ENCODE measurements around the gene UBAC1.
"Not testable (repeated sequence)": the region's sequence is repeated elsewhere in the genome, so short reads cannot be mapped to it uniquely, and the experiment has no call there.

Gene UBAC1

DNA sequence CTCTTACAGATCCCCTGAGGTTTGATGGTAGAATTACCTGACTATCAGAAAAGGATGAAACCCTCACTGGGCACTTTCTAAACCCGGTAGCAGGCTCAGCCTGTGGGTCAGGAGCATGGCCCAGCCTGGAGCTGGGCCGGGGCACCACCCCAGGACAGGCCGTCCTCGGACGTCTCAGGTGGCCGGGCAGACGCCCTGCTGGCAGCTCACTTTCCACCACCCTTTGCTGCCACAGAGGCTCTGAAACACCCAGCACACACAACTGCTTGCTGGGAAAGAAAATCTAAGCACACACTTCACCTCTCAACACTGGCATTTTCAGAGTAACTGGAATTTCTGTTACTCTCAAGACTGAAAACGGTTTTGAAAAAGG, 4.4 kb downstream of the UBAC1 start:
- DNase-seq, result no peak

DNA sequence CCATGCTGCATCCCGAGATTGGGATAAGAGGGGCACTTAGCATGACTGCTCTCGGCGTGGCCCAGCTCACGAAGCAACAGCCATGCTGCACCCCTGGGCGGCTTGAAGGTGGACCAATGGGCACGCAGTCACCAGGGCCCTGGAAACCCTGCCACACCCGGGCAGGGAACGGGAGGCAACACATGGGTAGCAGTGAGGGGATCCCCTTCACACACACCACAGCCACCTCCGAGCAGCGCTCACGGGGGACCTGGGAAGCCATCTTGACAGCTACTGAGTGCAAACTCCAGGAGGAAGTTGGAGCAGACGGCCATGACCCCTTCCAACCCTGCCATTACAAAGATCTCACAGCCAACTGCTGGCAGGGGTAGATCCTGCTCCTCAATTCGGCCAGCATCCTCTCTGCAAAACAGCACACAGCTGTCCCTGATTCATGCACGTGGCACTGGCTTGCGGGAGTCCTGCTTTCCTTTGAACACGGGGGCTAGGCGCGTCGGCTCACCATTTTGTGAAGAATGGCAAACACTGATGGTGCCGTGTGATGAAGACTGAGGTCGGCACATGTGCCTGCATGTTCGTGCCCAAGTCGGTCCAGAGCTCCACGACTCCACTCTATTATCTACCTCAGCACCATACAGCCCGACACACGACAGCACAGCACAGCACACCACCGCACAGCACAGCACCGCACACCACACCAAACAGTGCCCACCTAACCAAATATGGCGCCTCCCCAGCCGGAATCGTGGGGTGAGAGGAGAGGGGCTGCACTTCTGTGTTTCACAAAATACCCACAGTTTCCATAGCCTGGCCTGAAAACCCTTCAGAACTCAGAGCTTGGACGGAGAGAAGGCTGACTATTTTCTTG, 5.0 kb downstream of the UBAC1 start:
- DNase-seq, result no peak

DNA sequence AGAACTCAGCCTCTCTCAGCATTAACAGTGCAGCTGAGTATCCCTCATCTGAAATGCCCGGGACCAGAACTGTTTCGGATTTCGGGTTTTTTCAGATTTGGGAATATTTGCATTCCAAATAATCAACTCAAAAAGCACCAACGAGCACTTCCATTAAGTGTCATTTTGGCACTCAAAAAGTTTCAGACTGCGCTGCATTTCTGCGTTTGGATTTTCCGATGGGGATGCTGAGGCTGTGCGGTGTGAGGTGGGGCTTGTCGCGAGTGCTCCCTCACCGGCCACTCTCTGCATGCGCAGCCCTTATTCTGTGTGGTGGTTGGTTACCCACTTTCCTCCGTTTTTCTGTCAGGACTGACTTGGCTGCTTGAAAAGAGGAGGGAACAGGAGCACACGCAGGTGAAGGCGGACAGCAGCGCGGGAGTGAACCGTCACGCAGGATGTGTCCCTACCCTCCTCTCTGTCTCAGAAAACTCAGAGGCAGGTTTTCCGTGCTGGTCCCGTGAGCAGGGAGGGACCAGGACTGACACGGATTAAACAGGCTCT, 8.4 kb downstream of the UBAC1 start:
- no peak for DNase-seq

DNA sequence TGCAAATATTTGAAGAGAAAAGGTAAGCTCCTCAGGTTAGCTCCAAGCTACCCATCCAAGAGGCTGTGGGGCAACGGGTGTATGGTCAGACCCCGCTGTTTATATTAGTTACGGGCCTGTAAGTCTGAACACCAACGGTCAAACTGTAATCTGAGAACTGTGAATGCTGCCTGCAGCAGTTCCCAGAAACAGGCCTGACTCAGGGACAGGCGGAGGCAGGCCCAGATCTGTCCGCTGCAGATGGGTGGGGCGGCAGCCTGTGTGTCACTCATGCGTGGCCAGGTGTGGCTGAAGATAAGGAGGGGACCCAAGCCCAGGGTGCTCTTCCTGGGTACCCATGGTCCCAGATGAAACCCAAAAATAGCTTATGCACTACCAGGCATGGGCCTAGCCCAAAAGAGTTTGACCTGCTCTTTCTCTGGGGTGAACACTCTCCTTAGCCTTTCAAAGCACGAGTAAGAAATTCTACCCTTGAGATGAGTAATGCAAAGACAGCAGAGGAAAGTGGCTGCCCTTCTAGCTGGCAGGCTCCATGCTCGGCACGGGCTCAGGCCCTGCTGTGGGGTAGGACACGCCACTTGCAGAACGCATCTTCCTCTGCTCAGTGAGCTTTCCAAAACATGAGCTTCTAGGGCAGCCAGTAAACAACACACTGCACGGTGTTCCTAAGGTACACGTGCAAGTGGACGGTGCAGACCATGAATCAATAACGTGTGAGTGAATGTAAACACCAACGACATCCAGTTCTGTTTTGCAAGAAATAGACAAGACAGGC, 9.1 kb downstream of the UBAC1 start:
- peak; percentile 75 for DNase-seq

DNA sequence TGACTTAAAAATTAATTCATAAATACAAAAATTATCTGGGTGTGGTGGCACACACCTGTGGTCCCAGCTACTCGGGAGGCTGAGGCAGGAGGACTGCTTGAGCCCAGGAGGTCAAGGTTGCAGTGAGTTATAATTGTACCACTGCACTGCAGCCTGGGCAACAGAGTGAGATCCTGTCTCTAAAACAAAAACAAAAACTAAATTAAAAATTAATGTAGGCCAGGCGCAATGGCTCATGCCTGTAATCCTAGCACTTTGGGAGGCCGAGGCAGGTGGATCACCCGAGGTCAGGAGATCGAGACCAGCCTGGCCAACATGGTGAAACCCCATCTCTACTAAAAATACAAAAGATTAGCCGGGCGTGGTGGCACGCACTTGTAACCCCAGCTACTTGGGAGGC, 9.9 kb downstream of the UBAC1 start:
- not testable (repeated sequence) for DNase-seq

DNA sequence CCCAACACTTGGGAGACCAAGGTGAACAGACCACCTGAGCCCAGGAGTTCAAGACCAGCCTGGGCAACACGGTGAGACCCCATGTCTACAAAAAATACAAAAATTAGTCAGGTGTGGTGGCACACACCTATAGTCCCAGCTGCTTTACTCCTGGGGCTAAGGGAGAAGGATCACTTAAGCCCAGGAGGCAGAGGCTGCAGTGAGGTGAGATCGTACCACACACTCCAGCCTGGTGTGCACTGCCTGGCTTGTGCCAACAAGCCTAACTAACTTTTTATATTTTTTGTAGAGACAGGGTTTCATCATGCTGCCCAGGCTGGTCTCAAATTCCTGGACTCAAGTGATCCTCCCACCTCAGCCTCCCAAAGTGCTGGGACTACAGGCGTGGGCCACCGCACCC, 10.3 kb downstream of the UBAC1 start:
- not testable (repeated sequence) for DNase-seq

DNA sequence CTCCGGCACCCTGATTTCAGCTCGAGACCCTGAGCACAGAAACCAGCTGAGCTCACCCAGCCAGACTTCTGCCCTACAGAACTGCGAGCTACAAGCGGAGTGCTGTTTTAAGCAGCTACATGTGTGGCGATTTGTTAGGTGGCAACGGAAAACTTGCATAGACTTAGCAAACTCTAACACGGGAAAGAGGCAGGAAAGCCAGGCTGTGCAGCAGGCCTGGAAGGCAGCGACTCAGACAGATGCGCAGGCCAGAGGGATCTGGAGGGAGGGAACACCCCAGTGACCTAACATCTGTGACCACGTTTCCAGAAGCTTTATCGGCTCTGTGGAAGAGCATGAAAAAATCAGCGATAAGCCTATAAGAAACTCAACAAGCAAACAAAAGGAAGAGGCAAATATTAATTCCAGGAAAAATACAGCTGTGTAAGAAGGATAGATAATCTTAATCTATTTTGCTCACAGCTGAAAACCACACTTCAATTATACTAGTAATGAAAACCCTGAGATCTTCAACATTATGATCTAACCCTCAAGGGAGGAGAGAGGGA, 11.0 kb downstream of the UBAC1 start:
- DNase-seq, result no peak

DNA sequence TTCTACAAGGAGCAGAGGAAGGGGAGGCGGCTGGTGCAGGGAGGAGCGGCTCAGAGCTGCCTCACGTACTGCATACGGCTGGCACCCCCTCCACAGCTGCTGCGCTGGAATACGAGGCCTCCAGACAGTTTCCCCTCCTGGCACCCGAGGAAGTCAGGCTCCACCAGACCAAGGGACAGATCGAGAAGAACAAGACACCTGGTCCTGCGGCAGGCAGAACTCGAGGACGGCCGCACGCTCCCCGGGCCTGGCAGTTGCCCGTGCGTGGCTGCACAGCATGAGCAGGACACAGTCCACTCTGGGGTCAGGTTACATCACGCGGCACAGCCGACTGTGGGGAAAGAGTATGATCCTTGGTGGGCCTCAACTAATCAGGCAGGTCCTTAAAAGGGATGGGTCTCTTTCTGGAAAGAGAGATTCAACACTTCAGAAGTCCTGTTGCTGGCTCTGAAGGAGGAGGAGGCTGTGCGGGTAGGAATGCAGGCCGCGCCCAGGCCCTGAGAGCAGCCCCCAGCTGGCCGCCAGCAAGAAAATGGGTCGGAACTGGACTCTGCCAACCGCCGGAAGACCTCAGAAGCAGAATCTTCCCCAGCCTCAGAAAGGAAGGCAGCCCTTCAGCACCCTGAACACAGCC, 11.6 kb downstream of the UBAC1 start:
- no peak for DNase-seq

DNA sequence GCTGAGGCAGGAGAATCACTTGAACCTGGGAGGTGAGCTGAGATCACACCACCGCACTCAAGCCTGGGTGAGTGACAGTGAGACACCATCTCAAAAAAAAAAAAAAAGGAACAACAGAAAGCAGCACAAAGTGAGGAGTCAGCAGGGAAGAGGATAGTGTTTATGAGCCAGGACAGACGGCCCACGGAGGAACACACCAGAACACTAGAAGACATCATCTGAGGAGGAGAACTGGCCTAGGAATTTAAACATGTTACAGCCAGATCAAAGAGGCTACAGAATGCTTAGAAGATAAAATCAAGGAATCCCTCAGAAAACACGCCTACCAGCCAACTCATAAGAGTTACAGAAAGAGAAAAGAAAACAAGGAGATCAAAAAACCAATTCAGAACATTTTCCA, 12.2 kb downstream of the UBAC1 start:
- no peak for DNase-seq

DNA sequence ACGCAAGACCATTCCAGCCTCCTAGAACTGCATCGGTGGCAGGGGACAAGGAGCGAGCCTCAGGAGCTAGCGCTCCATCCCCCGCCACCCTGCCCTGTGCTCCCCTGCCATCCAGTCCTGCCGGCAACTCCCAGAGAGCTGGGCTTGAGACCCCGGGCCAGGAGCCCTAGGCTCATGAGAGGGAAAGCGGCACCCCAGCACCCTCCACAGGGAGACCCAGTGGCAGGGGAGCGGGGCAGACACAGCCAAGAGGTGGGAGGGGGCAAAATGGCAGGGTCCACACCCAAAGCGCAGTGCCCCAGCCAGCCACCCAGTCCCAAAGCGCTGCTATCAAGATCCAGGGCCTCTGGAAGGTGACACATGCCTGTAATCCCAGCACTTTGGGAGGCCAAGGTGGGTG, 12.7 kb downstream of the UBAC1 start:
- DNase-seq, result no peak

DNA sequence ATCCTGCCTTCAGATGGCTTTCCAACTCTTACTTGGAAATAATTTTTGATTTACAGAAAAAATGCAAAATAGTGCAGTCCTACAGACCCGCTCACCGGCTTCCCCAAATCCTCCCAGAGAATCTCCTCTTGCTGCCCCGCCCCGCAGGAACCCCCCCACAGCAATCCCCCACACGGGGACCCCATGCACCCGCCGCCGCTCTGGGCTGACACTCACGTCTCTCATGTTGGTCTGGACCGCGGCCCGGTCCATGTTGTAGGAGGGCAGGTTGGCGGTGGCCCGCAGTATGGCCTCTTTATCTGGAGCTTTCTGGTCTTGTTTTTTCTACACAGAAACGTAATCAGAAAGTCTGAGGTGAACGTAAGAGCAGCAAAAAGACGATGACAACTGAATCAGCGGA, 13.6 kb downstream of the UBAC1 start:
- no peak for DNase-seq

DNA sequence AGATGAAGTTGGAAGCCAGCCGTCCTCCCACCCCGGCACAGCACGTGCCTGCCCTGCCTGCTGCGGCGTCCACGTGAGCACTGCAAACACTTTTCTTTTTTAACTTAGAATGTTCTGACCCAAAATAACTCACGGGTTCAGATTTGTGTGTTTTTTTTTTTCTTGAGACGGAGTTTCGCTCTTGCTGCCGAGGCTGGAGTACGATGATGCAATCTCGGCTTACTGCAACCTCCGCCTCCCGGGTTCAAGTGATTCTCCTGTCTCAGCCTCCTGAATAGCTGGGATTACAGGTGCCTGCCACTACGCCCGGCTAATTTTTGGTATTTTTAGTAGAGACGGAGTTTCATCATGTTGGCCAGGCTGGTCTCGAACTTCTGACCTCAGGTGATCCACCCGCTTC, 14.1 kb downstream of the UBAC1 start:
- not testable (repeated sequence) for DNase-seq

DNA sequence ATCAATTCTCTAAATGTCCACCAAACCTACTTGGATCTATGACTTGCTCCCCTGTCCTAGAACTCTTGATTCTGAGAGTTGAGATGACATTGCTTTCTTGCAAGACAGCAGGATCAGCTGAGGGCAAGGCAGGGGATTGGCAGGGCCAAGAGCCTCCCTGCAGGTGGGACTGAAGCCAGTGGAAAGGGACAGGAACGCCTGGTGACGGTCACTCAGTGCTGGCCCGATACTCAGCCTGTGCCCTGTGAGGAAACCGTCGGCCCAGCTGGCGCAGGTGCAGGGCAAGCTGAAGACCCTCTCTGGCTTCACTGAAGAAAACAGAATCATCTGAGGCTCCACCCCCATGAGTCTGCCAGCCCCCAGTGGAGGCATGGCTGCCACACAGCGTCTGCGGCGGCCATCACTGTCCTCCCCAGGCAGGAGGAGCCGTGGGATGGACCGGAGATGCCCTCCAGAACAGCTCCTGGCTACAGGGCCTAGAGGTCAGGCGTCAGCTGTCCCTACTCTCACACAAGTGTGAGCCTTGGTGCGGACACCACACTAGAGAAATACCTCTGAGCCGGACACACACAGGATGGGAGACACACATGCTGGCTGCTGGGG, 14.7 kb downstream of the UBAC1 start:
- DNase-seq, result no peak

DNA sequence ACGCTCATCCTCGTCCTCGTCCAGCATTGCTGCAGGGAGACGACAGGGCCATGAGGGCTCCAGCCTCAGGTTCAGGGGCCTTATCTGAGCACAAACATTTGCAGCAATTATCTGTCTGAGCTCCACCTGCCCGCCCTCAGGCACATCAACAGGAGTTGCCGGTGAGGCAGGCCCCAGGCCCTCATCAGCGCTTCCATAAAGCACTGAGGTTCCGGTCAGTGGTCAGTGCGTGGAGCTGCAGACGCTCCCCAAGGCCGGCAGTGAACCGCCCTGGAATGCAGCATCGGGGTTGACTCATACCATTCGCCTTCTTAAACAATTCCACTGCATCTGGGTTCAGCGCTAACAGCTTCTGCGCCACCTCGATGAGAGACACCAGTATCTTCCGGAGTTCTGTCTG, 15.2 kb downstream of the UBAC1 start:
- DNase-seq, result no peak

DNA sequence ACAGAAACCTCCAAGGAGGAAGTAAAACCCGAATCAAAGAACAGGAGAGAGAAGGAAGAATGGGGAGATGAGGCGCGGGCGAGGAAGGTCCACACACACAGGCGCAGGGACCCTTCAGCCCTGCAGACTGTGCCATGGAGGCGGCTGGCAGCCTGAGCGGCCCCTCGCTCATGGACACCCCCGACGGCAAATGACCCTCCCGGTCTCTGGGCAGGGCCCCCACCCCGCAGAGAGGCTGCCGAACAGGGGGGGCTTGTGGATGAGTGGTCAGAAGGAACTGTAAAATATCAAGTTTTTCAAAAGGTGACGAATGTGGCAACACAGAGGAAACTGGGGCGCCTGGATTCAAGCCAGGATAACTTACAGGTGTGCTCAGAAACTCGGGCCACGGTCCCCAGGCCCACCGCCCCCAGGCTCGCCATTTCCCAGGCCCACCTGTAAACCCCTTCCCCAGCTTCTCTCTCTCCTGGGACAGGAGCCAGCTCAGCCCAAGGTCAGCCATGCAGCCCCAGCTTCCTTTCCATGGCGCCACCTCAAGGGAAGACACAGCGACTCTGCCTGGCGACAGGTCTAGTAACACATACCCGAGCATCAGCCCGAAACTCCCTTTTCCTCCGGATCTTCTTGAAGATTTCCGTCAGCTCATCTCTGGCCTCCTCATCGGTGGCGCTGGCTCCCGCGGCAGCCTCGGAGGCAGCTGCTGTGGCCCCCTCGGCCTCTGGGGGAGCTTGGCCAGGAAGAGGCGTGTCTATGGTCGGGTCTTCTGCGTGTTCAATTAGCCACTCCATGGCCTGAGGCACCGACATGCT, 16.5 kb downstream of the UBAC1 start:
- DNase-seq, result no peak

DNA sequence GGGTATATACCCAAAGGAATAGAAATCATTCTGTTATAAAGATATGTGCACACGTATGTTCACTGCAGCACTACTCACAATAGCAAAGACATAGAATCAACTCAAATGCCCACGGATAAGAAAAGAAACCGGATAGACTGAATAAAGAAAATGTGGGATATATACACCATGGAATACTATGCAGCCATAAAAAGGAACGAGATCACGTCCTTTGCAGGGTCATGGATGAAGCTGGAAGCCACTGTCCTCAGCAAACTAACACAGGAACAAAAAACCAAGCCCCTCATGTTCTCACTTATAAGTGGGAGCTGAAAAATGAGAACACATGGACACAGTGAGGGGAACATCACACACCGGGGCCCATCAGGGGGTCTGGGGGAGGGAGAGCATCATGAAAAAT, 17.6 kb downstream of the UBAC1 start:
- not testable (repeated sequence) for DNase-seq

DNA sequence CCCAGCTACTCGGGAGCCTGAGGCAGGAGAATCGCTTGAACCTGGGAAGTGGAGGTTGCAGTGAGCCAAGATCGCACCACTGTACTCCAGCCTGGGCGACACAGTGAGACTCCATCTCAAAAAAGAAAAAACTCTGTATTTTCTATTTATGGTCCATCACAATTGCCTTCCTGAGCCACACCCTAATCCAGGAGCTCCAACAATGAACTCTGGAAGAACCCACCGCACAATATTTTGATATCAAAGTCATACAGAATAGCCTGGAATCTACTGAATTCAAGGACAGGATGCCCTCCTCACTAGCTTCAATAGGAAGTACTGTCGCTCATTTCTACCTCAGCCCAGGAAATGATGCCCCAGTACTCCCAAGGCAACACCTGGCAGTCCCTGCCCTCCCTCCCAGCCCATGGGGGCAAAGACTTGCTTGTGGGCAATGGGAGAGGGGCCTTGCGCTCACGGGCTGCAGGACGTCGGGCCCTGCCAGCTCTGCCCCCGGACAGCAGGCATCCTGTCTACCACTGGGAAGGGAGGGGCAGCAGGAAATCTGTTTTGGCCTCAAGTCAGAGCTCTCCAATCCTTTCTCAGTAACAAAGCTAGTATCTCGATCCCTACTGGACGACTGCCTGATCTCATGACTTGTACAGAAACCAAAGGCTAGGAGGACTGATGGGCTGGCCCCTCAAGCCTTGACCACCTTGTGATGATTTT, 19.7 kb downstream of the UBAC1 start:
- no peak for DNase-seq

DNA sequence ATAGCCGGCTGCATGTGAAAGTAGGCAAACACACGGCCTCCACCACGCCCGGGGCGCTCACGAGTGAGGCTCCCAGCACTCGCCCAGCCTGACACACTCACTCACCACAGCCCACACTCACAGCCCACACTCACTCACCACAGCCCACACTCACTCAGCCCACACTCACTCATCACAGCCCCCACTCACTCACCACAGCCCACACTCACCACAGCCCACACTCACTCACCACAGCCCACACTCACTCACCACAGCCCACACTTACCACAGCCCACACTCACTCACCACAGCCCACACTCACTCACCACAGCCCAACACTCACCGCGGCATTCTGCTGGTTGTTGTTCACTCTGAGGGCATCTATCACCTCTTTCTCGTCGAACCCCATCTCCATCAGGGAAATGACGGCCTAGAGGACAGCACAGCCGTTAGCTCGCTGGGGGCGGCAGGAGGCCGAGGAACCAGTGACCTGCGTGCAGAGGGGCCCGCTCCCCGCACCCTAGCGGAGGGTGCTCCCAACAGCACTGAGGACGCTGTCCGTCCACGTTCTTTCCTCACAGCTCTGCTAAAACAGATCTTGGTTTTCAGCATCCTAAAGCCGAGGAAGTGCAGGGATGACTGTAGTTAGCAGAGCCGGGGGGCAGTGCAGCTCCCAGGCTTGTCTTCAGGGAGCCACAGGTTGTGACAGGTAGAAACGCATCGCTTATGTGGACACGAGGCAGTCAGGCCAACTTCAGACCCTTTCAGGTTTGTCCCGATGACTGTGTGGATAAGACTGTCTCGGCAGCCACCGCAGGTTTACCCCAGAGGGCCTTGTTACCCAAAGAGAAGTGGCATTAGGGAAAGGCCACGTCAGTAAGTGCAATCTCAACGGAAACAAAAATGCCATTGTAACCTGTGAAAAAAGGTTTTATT, 21.6 kb downstream of the UBAC1 start:
- DNase-seq, result no peak

DNA sequence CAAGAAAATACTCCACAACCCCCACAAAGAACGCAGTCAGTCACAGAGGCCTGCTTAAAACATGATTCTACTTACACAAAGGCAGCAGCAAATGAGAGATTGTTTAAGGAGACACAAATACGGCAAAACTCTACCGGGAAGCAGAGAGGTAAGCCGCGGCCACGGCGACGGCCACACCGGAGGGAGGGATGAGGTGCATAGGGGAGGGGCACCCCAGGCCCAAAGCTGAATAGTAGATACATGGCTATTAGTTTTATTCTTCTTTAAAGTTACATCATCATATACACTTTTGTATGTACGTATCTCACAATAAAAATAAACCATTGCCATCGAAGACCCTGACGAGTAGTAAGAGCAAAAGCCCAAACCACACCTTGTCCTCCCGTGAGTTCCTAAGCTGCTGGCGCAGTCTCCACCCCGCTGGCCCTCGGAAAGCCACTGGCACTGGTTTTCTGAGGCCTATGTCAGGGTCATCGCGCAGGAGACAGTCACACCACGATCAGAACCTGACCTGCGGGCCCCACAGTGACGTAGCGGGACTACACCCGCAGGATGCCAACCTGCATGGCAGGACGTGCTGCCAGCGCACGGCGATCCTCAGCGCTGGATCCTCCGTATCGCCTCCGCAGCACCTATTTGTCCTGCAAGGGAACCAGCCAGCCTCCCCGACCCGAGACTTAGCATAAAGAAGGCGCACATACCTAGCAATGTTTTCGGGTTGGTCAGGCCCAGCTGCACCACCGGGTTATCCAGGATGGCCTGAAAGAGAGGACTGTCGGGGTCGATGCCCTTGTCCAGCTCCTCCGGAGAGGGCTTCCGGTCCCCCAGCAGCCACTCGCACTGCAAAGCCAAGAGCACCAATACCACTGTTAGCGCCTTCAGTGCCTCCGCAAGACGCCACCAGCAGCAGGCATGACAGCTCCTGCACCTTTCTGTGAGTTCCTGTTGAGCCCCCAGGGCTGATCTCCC, 23.4 kb downstream of the UBAC1 start:
- no peak for DNase-seq
